ENCODE data around the gene TPP1. TPM values are rescaled to one million over a fixed set of nuclear protein-coding genes. Genes with fewer than 3 reads are reported as not detected.

Gene TPP1
- total RNA-seq, 4 donors from 2014 or later, result 15.4 to 34.9 (median 27.8) TPM

- DNase-seq, result no peak
- no peak overlapping the region for H3K4me3 ChIP-seq
- peak overlapping the region in 2 of 4 donors; percentile 68 to 77 for H3K27ac ChIP-seq
- H3K9me3 ChIP-seq, result no peaks in the 10 kb centered on the region
- TF ChIP-seq, protein P1, sequence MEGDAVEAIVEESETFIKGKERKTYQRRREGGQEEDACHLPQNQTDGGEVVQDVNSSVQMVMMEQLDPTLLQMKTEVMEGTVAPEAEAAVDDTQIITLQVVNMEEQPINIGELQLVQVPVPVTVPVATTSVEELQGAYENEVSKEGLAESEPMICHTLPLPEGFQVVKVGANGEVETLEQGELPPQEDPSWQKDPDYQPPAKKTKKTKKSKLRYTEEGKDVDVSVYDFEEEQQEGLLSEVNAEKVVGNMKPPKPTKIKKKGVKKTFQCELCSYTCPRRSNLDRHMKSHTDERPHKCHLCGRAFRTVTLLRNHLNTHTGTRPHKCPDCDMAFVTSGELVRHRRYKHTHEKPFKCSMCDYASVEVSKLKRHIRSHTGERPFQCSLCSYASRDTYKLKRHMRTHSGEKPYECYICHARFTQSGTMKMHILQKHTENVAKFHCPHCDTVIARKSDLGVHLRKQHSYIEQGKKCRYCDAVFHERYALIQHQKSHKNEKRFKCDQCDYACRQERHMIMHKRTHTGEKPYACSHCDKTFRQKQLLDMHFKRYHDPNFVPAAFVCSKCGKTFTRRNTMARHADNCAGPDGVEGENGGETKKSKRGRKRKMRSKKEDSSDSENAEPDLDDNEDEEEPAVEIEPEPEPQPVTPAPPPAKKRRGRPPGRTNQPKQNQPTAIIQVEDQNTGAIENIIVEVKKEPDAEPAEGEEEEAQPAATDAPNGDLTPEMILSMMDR (IDR thresholded peaks at IDR 0.05), result no peak
- no peak for TF ChIP-seq POLR2A (IDR thresholded peaks at IDR 0.05)
- H3K27me3 ChIP-seq, result peaks cover 0 to 19% (median 0%) of the 10 kb centered on the region in 4 donors
- H3K36me3 ChIP-seq, result no peaks in the 10 kb centered on the region
- H3K4me1 ChIP-seq, result peaks cover 15 to 41% (median 23%) of the 10 kb centered on the region in 3 donors
- intact Hi-C loops (cut with DNase I), result no loop called here
- 80 to 86% methylated on average over 2 of the region's 2 CpGs for WGBS, 2 donors
Observed at GRCh38 chr11:6647836-6648235, 28.6 kb upstream of the TPP1 start.

DNA sequence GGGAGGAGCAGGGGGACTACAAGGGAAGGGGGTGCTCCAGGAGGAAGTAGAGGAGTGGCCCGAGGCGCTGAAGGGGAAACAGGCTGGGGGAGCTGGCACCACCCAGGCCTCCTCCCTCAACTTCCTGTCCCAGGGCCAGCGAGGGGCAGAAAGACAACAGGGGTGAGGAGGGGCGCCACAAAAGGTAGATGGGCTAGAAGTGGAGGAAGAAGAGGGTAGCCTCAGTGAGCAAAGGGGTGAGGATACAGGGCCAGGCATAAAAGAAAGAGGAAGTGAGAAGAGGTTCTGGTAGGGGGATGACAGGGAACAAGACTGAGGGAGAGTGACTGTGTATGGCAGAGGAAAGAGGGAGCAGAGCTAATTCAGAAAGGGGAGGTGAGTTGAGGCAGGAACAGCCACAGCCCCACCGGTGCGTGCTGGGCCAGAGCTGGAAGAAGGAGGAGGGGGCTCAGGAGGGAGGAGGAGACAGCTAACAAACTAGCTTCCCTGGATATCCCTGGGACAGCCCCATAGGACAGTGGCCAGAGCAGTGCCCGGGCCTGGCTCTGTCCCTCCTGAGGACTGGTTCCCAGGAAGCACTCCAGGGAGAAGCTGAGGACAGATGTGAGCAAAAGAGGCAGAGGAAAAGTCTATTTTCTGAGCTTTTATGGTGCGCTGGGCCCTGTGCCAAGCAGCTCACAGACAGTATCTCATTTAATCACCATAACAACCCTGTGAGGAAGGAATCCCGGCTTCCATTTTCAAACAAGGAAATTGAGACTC, 27.9 kb upstream of the TPP1 start:
- 44 to 51% methylated on average over 8 to 9 of the region's 9 CpGs for WGBS, 2 donors
- Histone ChIP-seq H3K36me3 (no peaks in the 10 kb centered on the region), H3K27ac (peak overlapping the region; percentile 38 to 85 (median 72)), H3K27me3 (peaks cover 0 to 15% (median 0%) of the 10 kb centered on the region in 4 donors), H3K9me3 (no peaks in the 10 kb centered on the region), H3K4me1 (peaks cover 15 to 41% (median 23%) of the 10 kb centered on the region in 3 donors), H3K4me3 (no peak overlapping the region)
- TF ChIP-seq, protein P1 (IDR thresholded peaks at IDR 0.05), result no peak
- no peak for TF ChIP-seq POLR2A (IDR thresholded peaks at IDR 0.05)
- DNase-seq, result no peak
- intact Hi-C loops (cut with DNase I), result no loop called here

- WGBS, 2 donors, result 28 to 42% methylated on average over 2 of the region's 3 CpGs
- no peak for DNase-seq
- H3K4me3 ChIP-seq, result no peak overlapping the region
Observed at GRCh38 chr11:6646576-6646917, 27.3 kb upstream of the TPP1 start.

DNA sequence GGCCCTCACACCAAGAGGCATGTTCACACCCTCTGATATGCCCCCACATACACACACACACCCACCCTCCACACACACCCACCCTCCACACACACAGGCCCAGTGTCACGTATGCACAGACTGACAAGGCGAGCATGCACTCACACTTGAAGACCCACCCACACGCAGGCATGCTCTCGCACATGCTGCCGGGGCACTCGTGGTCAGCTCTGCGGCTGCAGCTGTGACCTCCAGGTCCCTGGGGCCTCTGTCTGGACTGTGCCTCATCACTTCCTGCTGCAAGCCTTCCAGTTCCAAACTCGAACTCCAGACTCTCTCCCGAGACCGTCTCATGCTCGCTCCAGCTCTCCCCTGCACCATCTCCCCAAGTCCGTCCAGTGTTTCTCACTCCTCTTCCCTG, 26.8 kb upstream of the TPP1 start:
- intact Hi-C loops (cut with DNase I), result no loop called here
- H3K27me3 ChIP-seq, result peaks cover 0 to 7% (median 0%) of the 10 kb centered on the region in 4 donors
- H3K27ac ChIP-seq, result peak overlapping the region in 3 of 4 donors; percentile 68 to 85 (median 77)
- no peaks in the 10 kb centered on the region for H3K9me3 ChIP-seq
- peaks cover 0 to 2% (median 0%) of the 10 kb centered on the region in 3 donors for H3K36me3 ChIP-seq
- H3K4me1 ChIP-seq, result peaks cover 15 to 41% (median 23%) of the 10 kb centered on the region in 3 donors
- WGBS, 2 donors, result 51 to 65% methylated on average over 12 of the region's 12 CpGs
- H3K4me3 ChIP-seq, result peak overlapping the region in 1 of 4 donors; percentile 21
- no peak for TF ChIP-seq POLR2A (IDR thresholded peaks at IDR 0.05)
- DNase-seq, result no peak

More at GRCh38 chr11:6646576-6646917, 27.3 kb upstream of the TPP1 start:
- H3K27me3 ChIP-seq, result peaks cover 0 to 12% (median 0%) of the 10 kb centered on the region in 4 donors
- peaks cover 15 to 41% (median 23%) of the 10 kb centered on the region in 3 donors for H3K4me1 ChIP-seq
- peak overlapping the region; percentile 38 to 85 (median 72) for H3K27ac ChIP-seq
- intact Hi-C loops (cut with DNase I), result no loop called here
- TF ChIP-seq, protein P1 (IDR thresholded peaks at IDR 0.05), result no peak
- TF ChIP-seq POLR2A (IDR thresholded peaks at IDR 0.05), result no peak
- H3K36me3 ChIP-seq, result no peaks in the 10 kb centered on the region
- no peaks in the 10 kb centered on the region for H3K9me3 ChIP-seq

GRCh38 chr11:6642957-6643356, 23.7 kb upstream of the TPP1 start:
- Histone ChIP-seq H3K27me3 (no peaks in the 10 kb centered on the region), H3K36me3 (peaks cover 0 to 17% (median 0%) of the 10 kb centered on the region in 3 donors), H3K4me3 (no peak overlapping the region), H3K9me3 (no peaks in the 10 kb centered on the region), H3K27ac (no peak overlapping the region), H3K4me1 (peaks cover 15 to 42% (median 27%) of the 10 kb centered on the region in 3 donors)
- no peak for DNase-seq
- TF ChIP-seq, protein P1 (IDR thresholded peaks at IDR 0.05), result no peak
- TF ChIP-seq POLR2A (IDR thresholded peaks at IDR 0.05), result no peak
- intact Hi-C loops (cut with DNase I), result no loop called here
- WGBS, 2 donors, result 78% methylated on average over 7 of the region's 7 CpGs
